Measurements from ENCODE around the gene PAX5.

PAX5 gene

GRCh38 chr9:36861528-36862205 is 172.4 kb downstream of the PAX5 start:
- Histone ChIP-seq H3K27me3 (ENCODE audit: insufficient read depth, insufficient read length) (peaks cover 47% of the 10 kb centered on the region), H3K36me3 (ENCODE audit: insufficient read depth, insufficient read length, low read length) (no peaks in the 10 kb centered on the region)

GRCh38 chr9:36858805-36859375 is 175.2 kb downstream of the PAX5 start:
- TF ChIP-seq YY1 (IDR thresholded peaks at IDR 0.05; ENCODE audit: insufficient read depth, insufficient read length) = no peak
- TF ChIP-seq SUZ12 (IDR thresholded peaks at IDR 0.05; ENCODE audit: extremely low read depth, insufficient read depth, insufficient read length) = no peak
- TF ChIP-seq ZNF274 (IDR thresholded peaks at IDR 0.05; ENCODE audit: low read depth, low read length) = no peak
- peaks cover 16% of the 10 kb centered on the region for H3K4me1 ChIP-seq (ENCODE audit: insufficient read depth, insufficient read length)
- no peak for DNase-seq (ENCODE audit: low read depth, low spot score)
- H3K36me3 ChIP-seq (ENCODE audit: insufficient read depth, insufficient read length, low read length) = no peaks in the 10 kb centered on the region
- H3K9ac ChIP-seq (ENCODE audit: insufficient read length, low read depth) = no peak overlapping the region
- peaks cover 22% of the 10 kb centered on the region for H3K27me3 ChIP-seq (ENCODE audit: insufficient read depth, insufficient read length)
- H3K9me3 ChIP-seq (ENCODE audit: insufficient read depth, low read length) = no peaks in the 10 kb centered on the region
- H3K4me3 ChIP-seq (ENCODE audit: insufficient read length, low read depth) = no peak overlapping the region

More at GRCh38 chr9:36861528-36862205, 172.4 kb downstream of the PAX5 start:
- no peak for TF ChIP-seq YY1 (IDR thresholded peaks at IDR 0.05; ENCODE audit: insufficient read depth, insufficient read length)
- no peak for TF ChIP-seq SUZ12 (IDR thresholded peaks at IDR 0.05; ENCODE audit: extremely low read depth, insufficient read depth, insufficient read length)
- TF ChIP-seq ZNF274 (IDR thresholded peaks at IDR 0.05; ENCODE audit: low read depth, low read length) = no peak
- peaks cover 18% of the 10 kb centered on the region for H3K4me1 ChIP-seq (ENCODE audit: insufficient read depth, insufficient read length)
- H3K9me3 ChIP-seq (ENCODE audit: insufficient read depth, low read length) = no peaks in the 10 kb centered on the region
- no peak for DNase-seq (ENCODE audit: low read depth, low spot score)
- H3K9ac ChIP-seq (ENCODE audit: insufficient read length, low read depth) = peak overlapping the region; percentile 33
- no peak overlapping the region for H3K4me3 ChIP-seq (ENCODE audit: insufficient read length, low read depth)

GRCh38 chr9:36855448-36856315 is 178.4 kb downstream of the PAX5 start:
- Histone ChIP-seq H3K9me3 (ENCODE audit: insufficient read depth, low read length) (no peaks in the 10 kb centered on the region), H3K4me3 (ENCODE audit: insufficient read length, low read depth) (no peak overlapping the region), H3K4me1 (ENCODE audit: insufficient read depth, insufficient read length) (peaks cover 14% of the 10 kb centered on the region), H3K9ac (ENCODE audit: insufficient read length, low read depth) (no peak overlapping the region), H3K36me3 (ENCODE audit: insufficient read depth, insufficient read length, low read length) (no peaks in the 10 kb centered on the region), H3K27me3 (ENCODE audit: insufficient read depth, insufficient read length) (no peaks in the 10 kb centered on the region)
- TF ChIP-seq SUZ12 (IDR thresholded peaks at IDR 0.05; ENCODE audit: extremely low read depth, insufficient read depth, insufficient read length) (no peak), ZNF274 (IDR thresholded peaks at IDR 0.05; ENCODE audit: low read depth, low read length) (no peak), YY1 (IDR thresholded peaks at IDR 0.05; ENCODE audit: insufficient read depth, insufficient read length) (no peak)
- no peak for DNase-seq (ENCODE audit: low read depth, low spot score)

GRCh38 chr9:36854751-36855150 is 179.3 kb downstream of the PAX5 start:
- TF ChIP-seq SUZ12 (IDR thresholded peaks at IDR 0.05; ENCODE audit: extremely low read depth, insufficient read depth, insufficient read length) = no peak
- no peak for TF ChIP-seq ZNF274 (IDR thresholded peaks at IDR 0.05; ENCODE audit: low read depth, low read length)
- no peak for TF ChIP-seq YY1 (IDR thresholded peaks at IDR 0.05; ENCODE audit: insufficient read depth, insufficient read length)
- Histone ChIP-seq H3K4me1 (ENCODE audit: insufficient read depth, insufficient read length) (peaks cover 14% of the 10 kb centered on the region), H3K9me3 (ENCODE audit: insufficient read depth, low read length) (no peaks in the 10 kb centered on the region), H3K4me3 (ENCODE audit: insufficient read length, low read depth) (no peak overlapping the region), H3K27me3 (ENCODE audit: insufficient read depth, insufficient read length) (no peaks in the 10 kb centered on the region), H3K9ac (ENCODE audit: insufficient read length, low read depth) (no peak overlapping the region), H3K36me3 (ENCODE audit: insufficient read depth, insufficient read length, low read length) (no peaks in the 10 kb centered on the region)
- DNase-seq (ENCODE audit: low read depth, low spot score) = no peak

GRCh38 chr9:36854034-36854433 is 180.0 kb downstream of the PAX5 start:
- no peak overlapping the region for H3K9ac ChIP-seq (ENCODE audit: insufficient read length, low read depth)
- H3K27me3 ChIP-seq (ENCODE audit: insufficient read depth, insufficient read length) = no peaks in the 10 kb centered on the region
- TF ChIP-seq ZNF274 (IDR thresholded peaks at IDR 0.05; ENCODE audit: low read depth, low read length) (no peak), YY1 (IDR thresholded peaks at IDR 0.05; ENCODE audit: insufficient read depth, insufficient read length) (no peak), SUZ12 (IDR thresholded peaks at IDR 0.05; ENCODE audit: extremely low read depth, insufficient read depth, insufficient read length) (no peak)
- H3K4me1 ChIP-seq (ENCODE audit: insufficient read depth, insufficient read length) = peaks cover 13% of the 10 kb centered on the region
- H3K4me3 ChIP-seq (ENCODE audit: insufficient read length, low read depth) = no peak overlapping the region
- no peaks in the 10 kb centered on the region for H3K9me3 ChIP-seq (ENCODE audit: insufficient read depth, low read length)
- no peak for DNase-seq (ENCODE audit: low read depth, low spot score)
- no peaks in the 10 kb centered on the region for H3K36me3 ChIP-seq (ENCODE audit: insufficient read depth, insufficient read length, low read length)

GRCh38 chr9:36853233-36853632 is 180.8 kb downstream of the PAX5 start:
- H3K4me1 ChIP-seq (ENCODE audit: insufficient read depth, insufficient read length) = peaks cover 8% of the 10 kb centered on the region
- TF ChIP-seq ZNF274 (IDR thresholded peaks at IDR 0.05; ENCODE audit: low read depth, low read length) = no peak
- no peak for TF ChIP-seq YY1 (IDR thresholded peaks at IDR 0.05; ENCODE audit: insufficient read depth, insufficient read length)
- no peak for TF ChIP-seq SUZ12 (IDR thresholded peaks at IDR 0.05; ENCODE audit: extremely low read depth, insufficient read depth, insufficient read length)
- no peak overlapping the region for H3K4me3 ChIP-seq (ENCODE audit: insufficient read length, low read depth)
- no peaks in the 10 kb centered on the region for H3K27me3 ChIP-seq (ENCODE audit: insufficient read depth, insufficient read length)
- no peak for DNase-seq (ENCODE audit: low read depth, low spot score)
- H3K9me3 ChIP-seq (ENCODE audit: insufficient read depth, low read length) = no peaks in the 10 kb centered on the region
- H3K9ac ChIP-seq (ENCODE audit: insufficient read length, low read depth) = no peak overlapping the region
- no peaks in the 10 kb centered on the region for H3K36me3 ChIP-seq (ENCODE audit: insufficient read depth, insufficient read length, low read length)

GRCh38 chr9:36849943-36850342 is 184.1 kb downstream of the PAX5 start:
- Histone ChIP-seq H3K9ac (ENCODE audit: insufficient read length, low read depth) (no peak overlapping the region), H3K36me3 (ENCODE audit: insufficient read depth, insufficient read length, low read length) (no peaks in the 10 kb centered on the region), H3K27me3 (ENCODE audit: insufficient read depth, insufficient read length) (no peaks in the 10 kb centered on the region), H3K9me3 (ENCODE audit: insufficient read depth, low read length) (no peaks in the 10 kb centered on the region), H3K4me1 (ENCODE audit: insufficient read depth, insufficient read length) (peaks cover 7% of the 10 kb centered on the region), H3K4me3 (ENCODE audit: insufficient read length, low read depth) (no peak overlapping the region)
- TF ChIP-seq YY1 (IDR thresholded peaks at IDR 0.05; ENCODE audit: insufficient read depth, insufficient read length) (no peak), SUZ12 (IDR thresholded peaks at IDR 0.05; ENCODE audit: extremely low read depth, insufficient read depth, insufficient read length) (no peak), ZNF274 (IDR thresholded peaks at IDR 0.05; ENCODE audit: low read depth, low read length) (no peak)
- DNase-seq (ENCODE audit: low read depth, low spot score) = no peak

All from NT2/D1 (cell line).